Umbilical cord (tissue), 2 donors: Measurements from ENCODE around the gene SEL1L3. TPM values are rescaled to one million over a fixed set of nuclear protein-coding genes. Genes with fewer than 3 reads are reported as not detected.
A peak's percentile ranks its signal among the peaks of the same experiment; 100 is the strongest.

Experiments used
- DNase-seq: peaks from one replicate; pipeline ENCODE4 v3.0.0-alpha.2; 2015; ENCODE audit warnings: low spot score
- total RNA-seq: library from RNA; depleted of rRNA; stranded (reverse); fragments of >200 nt; gene quantifications from one replicate; pipeline ENCODE4 v1.2.3, GENCODE V29; 2014; ENCODE audit warnings: low replicate concordance; ENCODE audit not compliant: insufficient read depth

The SEL1L3 gene
- total RNA-seq, 1 donor from 2014 or later: 9.1 TPM

- no peak for DNase-seq
Measured at GRCh38 chr4:25753239-25753638, 109.5 kb downstream of the SEL1L3 start.

DNA sequence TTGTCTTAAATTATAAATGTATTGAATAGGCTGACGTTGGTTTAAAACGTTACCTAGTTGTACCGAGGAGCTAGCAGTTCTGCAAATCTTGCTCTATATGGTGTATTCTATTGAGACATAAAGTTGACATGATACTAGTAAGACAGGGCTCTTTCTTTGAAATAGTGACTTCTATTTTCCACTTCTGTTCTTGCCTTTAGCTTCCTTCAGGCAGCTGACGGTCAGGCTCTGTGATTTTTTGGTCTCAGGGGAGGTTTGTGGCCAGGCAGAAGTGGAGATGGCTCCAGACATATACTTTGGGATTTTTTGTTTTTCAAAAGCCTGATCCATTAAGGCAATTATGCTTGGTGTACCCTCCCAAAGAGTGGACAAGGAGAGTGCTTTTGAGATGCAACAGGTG lies 111.9 kb downstream of the SEL1L3 start:
- no peak for DNase-seq

GRCh38 chr4:25749150-25749794 lies 113.5 kb downstream of the SEL1L3 start:
- DNase-seq: no peak

DNA sequence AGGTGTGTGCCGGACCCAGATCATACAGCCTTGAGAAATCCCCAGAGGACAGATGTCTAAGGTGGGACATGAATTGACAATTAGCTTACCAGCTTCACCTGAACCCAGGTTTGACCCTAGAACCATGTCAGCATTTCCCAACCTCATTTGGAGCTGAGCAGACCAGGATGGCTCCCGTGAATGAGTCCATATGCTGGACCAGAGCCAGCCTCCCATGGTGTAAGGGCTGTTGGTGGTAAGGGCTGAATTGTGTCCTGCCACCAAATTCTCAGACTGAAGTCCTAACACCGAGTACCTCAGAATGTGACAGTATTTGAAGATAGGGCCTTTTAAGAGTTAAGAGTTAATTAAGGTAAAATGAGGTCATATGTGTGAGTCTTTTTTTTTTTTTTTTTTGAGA lies 118.8 kb downstream of the SEL1L3 start:
- no peak for DNase-seq

DNA sequence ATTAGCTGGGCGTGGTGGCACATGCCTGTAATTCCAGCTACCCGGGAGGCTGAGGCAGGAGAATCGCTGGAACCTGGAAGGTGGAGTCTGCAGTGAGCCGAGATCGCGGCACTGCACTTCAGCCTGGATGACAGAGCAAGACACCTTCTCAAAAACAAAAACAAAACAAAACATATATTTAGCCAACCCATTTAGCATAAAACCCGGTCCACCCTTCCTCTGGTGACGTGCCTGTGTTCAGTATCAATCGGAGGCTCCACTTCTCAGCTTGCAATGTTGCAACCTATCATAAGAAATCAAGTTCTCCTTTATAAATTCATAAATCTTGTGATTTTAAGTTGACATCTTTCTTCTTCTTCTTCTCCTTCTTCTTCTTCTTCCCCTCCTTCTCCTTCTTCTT lies 133.2 kb downstream of the SEL1L3 start:
- DNase-seq: no peak

GRCh38 chr4:25728886-25729285 lies 133.9 kb downstream of the SEL1L3 start:
- DNase-seq: no peak

- DNase-seq: no peak
Measured at GRCh38 chr4:25727711-25728493, 134.9 kb downstream of the SEL1L3 start.

DNA sequence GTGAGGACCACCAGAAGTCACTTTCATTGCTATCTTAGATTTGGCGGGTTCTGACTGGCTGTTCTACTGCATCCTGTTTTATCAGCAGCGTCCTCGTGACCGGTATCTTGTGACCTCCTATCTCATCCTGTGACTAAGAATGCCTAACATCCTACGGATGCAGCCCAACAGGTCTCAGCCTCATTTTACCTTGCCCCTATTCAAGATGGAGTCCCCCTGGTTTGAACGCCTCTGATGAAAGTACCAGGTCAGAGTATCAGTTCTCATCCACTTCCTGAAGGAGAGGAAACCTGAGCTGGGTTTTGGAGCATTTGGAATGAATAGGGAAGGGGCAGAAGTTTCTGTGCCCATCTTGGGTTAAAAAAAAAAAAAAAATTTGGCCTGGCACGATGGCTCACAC lies 136.9 kb downstream of the SEL1L3 start:
- no peak for DNase-seq

GRCh38 chr4:25723409-25723808 lies 139.4 kb downstream of the SEL1L3 start:
- DNase-seq: no peak

- DNase-seq: no peak
Measured at GRCh38 chr4:25722964-25723363, 139.8 kb downstream of the SEL1L3 start.

GRCh38 chr4:25713812-25714211 lies 149.0 kb downstream of the SEL1L3 start:
- DNase-seq: no peak

DNA sequence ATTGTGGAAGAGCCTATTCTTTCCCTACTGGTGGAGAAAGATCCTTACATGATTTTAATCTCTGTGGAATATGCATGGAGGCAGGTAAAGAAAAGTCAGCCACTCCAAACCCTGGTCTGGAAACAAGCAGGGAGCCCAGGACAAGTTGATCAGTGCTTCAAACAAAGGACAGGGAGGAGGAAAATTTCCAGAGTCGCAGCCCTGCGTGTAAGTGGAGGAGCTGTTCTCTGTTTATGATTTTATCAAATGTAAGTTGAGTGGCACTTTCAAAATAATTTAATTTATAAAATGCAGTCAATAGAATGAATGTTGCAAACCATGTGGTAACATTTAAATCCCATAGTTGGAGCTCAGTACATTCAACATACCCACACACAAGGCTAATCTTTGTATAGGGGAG lies 150.2 kb downstream of the SEL1L3 start:
- no peak for DNase-seq

GRCh38 chr4:25710637-25711036 lies 152.2 kb downstream of the SEL1L3 start:
- no peak for DNase-seq

GRCh38 chr4:25704516-25704915 lies 158.3 kb downstream of the SEL1L3 start:
- DNase-seq: no peak

GRCh38 chr4:25703731-25704388 lies 158.9 kb downstream of the SEL1L3 start:
- DNase-seq: no peak

DNA sequence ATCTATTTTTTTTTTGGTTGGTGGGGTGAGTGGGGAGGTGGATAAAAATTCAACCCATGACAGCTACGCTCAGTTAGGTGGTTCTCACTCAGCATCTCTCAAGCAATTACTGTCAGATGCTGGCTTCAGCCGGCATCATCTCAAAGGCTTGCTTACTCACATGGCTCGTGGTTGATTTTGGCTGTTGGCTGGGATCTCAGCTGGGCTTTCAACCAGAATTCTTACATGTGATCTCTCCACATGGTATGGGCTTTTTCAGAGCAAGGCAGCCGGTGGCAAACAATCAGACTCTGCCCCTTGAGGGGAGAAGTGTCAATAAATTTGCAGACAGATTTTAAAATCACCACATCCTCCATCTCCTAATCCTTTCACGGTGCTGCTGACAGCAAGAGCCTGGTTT lies 159.9 kb downstream of the SEL1L3 start:
- DNase-seq: peak; percentile 26

DNA sequence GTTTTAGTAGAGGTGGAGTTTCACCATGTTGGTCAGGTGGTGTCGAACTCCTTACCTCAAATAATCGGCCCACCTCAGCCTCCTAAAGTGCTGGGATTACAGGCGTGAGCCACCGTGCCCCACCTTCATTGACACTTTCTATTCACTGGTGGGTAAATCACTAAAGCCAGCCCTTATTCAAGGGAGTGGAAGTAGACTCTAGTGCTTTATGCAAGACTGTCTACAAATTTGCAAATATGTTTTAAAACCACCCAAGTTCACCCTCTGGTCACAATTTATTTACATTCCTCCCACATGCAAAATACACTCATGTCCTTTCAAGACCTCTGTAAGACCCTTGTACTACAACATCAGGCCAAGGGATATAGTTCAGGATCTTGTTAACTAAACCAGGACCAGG lies 162.1 kb downstream of the SEL1L3 start:
- DNase-seq: no peak

DNA sequence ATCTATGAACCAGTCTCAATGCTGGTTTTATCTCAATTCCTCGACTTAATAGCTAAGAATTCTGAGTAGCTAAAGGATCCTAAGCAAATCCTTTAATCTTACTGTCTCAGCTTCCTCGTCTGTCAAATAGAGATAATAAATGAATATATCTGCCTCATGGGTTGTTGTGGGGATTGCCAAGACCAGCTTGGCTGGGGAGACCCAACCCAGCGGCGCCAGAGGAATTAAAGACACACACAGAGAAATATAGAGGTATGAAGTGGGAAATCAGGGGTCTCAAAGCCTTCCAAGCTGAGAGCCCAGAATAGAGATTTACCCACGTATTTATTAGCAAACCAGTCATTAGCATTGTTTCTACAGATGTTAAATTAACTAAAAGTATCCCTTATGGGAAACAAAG lies 165.3 kb downstream of the SEL1L3 start:
- DNase-seq: no peak

Other genes starting within 250 kb of the SEL1L3 start
- not detected for gene SLC34A2, start 207.1 kb downstream of the SEL1L3 start, total RNA-seq
- gene SMIM20, start 51.2 kb upstream of the SEL1L3 start, total RNA-seq: 17.1 TPM